D721Med (cell line): Measurements from ENCODE around the gene GBP7.
"Not testable (repeated sequence)": the region's sequence is repeated elsewhere in the genome, so short reads cannot be mapped to it uniquely, and the experiment has no call there.

ENCODE experiments used
- DNase-seq: peaks from one replicate; pipeline ENCODE4 v3.0.0; 2011; ENCODE audit warnings: low spot score; ENCODE audit not compliant: insufficient read length
- FAIRE-seq: peaks from 2 replicates; lab custom pipeline; 2011; peaks lifted over from hg19 to GRCh38; lab: Jason Lieb, UNC
- CTCF ChIP-seq: IDR thresholded peaks from 2 replicates; pipeline ENCODE4 v1.5.1; 2012; ENCODE audit warnings: mild to moderate bottlenecking, control low read depth; ENCODE audit not compliant: insufficient read depth; ENCODE audit errors: missing control alignments

The GBP7 gene, protein sequence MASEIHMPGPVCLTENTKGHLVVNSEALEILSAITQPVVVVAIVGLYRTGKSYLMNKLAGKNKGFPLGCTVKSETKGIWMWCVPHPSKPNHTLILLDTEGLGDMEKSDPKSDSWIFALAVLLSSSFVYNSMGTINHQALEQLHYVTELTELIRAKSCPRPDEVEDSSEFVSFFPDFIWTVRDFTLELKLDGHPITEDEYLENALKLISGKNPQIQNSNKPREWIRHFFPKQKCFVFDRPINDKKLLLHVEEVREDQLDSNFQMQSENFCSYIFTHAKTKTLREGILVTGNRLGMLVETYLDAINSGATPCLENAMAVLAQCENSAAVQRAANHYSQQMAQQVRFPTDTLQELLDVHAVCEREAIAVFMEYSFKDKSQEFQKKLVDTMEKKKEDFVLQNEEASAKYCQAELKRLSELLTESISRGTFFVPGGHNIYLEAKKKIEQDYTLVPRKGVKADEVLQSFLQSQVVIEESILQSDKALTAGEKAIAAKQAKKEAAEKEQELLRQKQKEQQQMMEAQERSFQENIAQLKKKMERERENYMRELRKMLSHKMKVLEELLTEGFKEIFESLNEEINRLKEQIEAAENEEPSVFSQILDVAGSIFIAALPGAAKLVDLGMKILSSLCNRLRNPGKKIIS

GRCh38 chr1:89175601-89176256, at the start of gene GBP7:
Gene GBP7 (minus strand): TSS chr1:89176003. CDS start chr1:89171935, 4,068 bp downstream.
- no peak for DNase-seq
- no peak for TF ChIP-seq CTCF
- no peak for FAIRE-seq

DNA sequence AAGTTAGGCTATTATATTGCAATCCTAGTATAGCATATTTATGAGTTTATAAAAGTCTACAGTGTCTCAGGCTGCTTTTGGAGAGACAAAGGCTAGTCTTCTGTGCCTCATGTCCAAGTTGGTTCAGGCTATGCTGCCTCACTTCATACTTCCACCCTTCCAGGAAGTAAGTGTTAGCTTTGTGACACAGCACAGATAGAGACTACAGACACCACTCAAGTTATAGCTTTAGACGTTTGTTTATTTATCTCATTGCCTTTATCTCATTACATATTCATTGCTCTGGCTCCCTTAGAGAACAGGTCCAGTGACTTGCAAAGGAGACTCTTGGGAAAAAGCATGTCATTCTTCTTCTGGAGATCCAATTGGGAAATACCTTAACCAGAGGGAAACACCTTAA, 45.5 kb upstream of the GBP7 start:
- TF ChIP-seq CTCF = no peak
- FAIRE-seq (no peak), DNase-seq (no peak)

DNA sequence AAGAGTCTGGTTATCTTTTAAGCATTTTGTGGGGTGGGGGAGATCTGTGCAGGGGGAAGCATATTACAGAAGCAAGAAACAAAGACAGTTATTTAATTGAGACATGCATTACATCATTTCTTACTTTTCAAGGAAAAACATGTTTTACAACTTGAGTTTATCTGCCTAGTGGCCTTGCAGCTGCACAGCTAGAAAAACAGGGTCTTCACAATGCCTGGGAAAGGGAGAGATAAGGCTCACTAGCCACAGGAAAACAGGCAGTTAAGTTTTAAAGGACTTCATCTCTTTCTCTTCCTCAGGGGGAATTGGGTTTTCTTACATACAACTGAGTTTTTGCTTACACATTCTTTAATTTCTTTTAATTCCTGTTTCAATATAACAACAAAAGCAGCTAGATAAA, 44.0 kb upstream of the GBP7 start:
- FAIRE-seq, DNase-seq: not testable (repeated sequence)

- not testable (repeated sequence) for FAIRE-seq, DNase-seq
Observed at GRCh38 chr1:89218941-89219340, 43.1 kb upstream of the GBP7 start.

GRCh38 chr1:89213347-89213746, 37.5 kb upstream of the GBP7 start:
- no peak for DNase-seq
- FAIRE-seq = no peak
- no peak for TF ChIP-seq CTCF

- FAIRE-seq = no peak
- no peak for DNase-seq
- TF ChIP-seq CTCF = no peak
Observed at GRCh38 chr1:89211035-89211634, 35.3 kb upstream of the GBP7 start.

GRCh38 chr1:89206373-89206772, 30.6 kb upstream of the GBP7 start:
- DNase-seq (no peak), FAIRE-seq (no peak)
- TF ChIP-seq CTCF = no peak
